Mucosa of descending colon (tissue), 3 donors: ENCODE data around the gene HACD4. TPM values are rescaled to one million over a fixed set of nuclear protein-coding genes. Genes with fewer than 3 reads are reported as not detected.

Experiments
- ATAC-seq: fragments of 200-7000 bp; cut with Tn5 transposase; one replicate; pipeline ENCODE4 v1.9.1; 2020; ENCODE audit warnings: mild to moderate bottlenecking, moderate library complexity
- DNase-seq, 3 donors: peaks; one replicate each; pipeline ENCODE4 v3.0.0-alpha.2; 2020
- H3K36me3 ChIP-seq: fragments of 200-600 bp; one replicate; pipeline ENCODE4 v1.8.0; 2021; ENCODE audit warnings: low read depth, mild to moderate bottlenecking
- H3K4me1 ChIP-seq: fragments of 200-600 bp; one replicate; pipeline ENCODE4 v1.8.0; 2021; ENCODE audit warnings: low read depth, mild to moderate bottlenecking
- H3K4me3 ChIP-seq: fragments of 200-600 bp; one replicate; pipeline ENCODE4 v1.8.0; 2021; ENCODE audit warnings: mild to moderate bottlenecking
- H3K9me3 ChIP-seq: fragments of 200-600 bp; one replicate; pipeline ENCODE4 v1.8.0; 2021; ENCODE audit warnings: mild to moderate bottlenecking
- intact Hi-C, 2 donors: fragments of 100-400 bp; cut with DNase I in 1 of 2; cut with micrococcal nuclease in 1 of 2; formaldehyde crosslinking; loops; one replicate each; pipeline versions ENCODE4 v1.11.0 to v1.11.1; 2022; cut with DNase I, micrococcal nuclease
- total RNA-seq, 3 donors: library from RNA; stranded (reverse); fragmentation: NEBNext Ultra II Directional in 2 of 3; extraction: Animal tissue kit (Norgen Biotek cat#: 25700) in 2 of 3; gene quantifications; one replicate each; pipeline versions ENCODE4 v1.2.1 to v1.2.4, GENCODE V29; 2021 to 2023
- TF ChIP-seq, protein P1 (sequence below): fragments of 200-600 bp; IDR thresholded peaks from one replicate; pipeline ENCODE4 v1.8.0; 2022; ENCODE audit warnings: antibody characterized with exemption, mild to moderate bottlenecking
- donor health status: DM: no; HTN: no; CAD: no; lungs with moderate emphysema.
- donor health status: DM: no; HTN: no; CAD: no.
- donor health status: DM: no; HTN: yes; CAD: no.

Gene HACD4
- total RNA-seq, 3 donors from 2014 or later: 0.93 to 6.1 (median 1.9) TPM

GRCh38 chr9:21015995-21016394 is 15.4 kb downstream of the HACD4 start:
- intact Hi-C loops: no loop called here
- no peaks in the 10 kb centered on the region for H3K36me3 ChIP-seq
- H3K9me3 ChIP-seq: no peaks in the 10 kb centered on the region
- TF ChIP-seq, protein P1, sequence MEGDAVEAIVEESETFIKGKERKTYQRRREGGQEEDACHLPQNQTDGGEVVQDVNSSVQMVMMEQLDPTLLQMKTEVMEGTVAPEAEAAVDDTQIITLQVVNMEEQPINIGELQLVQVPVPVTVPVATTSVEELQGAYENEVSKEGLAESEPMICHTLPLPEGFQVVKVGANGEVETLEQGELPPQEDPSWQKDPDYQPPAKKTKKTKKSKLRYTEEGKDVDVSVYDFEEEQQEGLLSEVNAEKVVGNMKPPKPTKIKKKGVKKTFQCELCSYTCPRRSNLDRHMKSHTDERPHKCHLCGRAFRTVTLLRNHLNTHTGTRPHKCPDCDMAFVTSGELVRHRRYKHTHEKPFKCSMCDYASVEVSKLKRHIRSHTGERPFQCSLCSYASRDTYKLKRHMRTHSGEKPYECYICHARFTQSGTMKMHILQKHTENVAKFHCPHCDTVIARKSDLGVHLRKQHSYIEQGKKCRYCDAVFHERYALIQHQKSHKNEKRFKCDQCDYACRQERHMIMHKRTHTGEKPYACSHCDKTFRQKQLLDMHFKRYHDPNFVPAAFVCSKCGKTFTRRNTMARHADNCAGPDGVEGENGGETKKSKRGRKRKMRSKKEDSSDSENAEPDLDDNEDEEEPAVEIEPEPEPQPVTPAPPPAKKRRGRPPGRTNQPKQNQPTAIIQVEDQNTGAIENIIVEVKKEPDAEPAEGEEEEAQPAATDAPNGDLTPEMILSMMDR: no peak
- H3K4me3 ChIP-seq: no peak overlapping the region
- ATAC-seq: no peak
- no peaks in the 10 kb centered on the region for H3K4me1 ChIP-seq
- DNase-seq: no peak

DNA sequence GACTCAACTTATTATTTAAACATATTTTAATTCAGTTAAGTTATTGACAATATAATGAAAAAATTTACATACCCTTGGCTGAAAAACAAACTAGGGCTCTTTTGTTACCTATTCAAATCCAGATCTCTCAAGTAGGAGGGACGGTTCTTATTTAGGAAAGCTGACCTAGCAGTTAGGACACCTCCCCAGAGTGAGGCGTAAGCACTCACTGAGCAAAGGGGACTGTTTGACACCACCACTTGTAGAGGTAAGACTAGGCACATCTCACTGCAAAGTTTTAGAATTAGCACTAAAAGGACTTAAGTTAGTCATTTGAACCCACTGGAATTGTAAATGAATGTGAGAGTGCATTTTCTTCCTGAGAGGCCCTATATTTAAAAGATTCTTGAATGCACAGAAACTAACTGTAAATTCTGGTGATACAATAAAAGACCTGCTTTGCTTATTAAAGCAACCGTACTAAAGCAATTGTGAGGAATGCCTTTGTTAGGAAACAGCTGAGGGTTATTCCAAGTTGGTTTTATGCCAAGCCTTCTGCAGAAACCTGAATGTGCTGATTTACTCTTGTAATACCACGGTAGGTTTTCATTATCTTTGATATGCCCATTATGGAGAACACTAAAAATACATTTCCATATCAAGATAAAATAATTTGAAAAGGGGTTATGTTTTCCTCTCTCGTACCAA is 16.2 kb downstream of the HACD4 start:
- TF ChIP-seq, protein P1: no peak
- intact Hi-C loops: no loop called here

GRCh38 chr9:21002040-21002439 is 29.4 kb downstream of the HACD4 start:
- TF ChIP-seq, protein P1: no peak
- Histone ChIP-seq H3K4me1 (no peaks in the 10 kb centered on the region), H3K4me3 (no peak overlapping the region), H3K36me3 (no peaks in the 10 kb centered on the region), H3K9me3 (peaks cover 2% of the 10 kb centered on the region)
- ATAC-seq (no peak), DNase-seq (no peak)
- intact Hi-C loops: loop anchor here in 1 of 2 donors (10.0 kb wide), 1 partner anchor 63 kb away; no protein-coding TSS in a partner anchor

More for the DNA sequence above, 16.2 kb downstream of the HACD4 start:
- DNase-seq (no peak), ATAC-seq (no peak)
- no peaks in the 10 kb centered on the region for H3K4me1 ChIP-seq
- H3K9me3 ChIP-seq: no peaks in the 10 kb centered on the region
- H3K4me3 ChIP-seq: no peak overlapping the region
- no peaks in the 10 kb centered on the region for H3K36me3 ChIP-seq

- Histone ChIP-seq H3K4me1 (no peaks in the 10 kb centered on the region), H3K9me3 (peaks cover 2% of the 10 kb centered on the region), H3K36me3 (no peaks in the 10 kb centered on the region), H3K4me3 (no peak overlapping the region)
- intact Hi-C loops: loop anchor here in 1 of 2 donors (10.0 kb wide), 1 partner anchor 63 kb away; no protein-coding TSS in a partner anchor
- TF ChIP-seq, protein P1: no peak
- DNase-seq: no peak
- ATAC-seq: no peak
Observed at GRCh38 chr9:21001581-21001980, 29.9 kb downstream of the HACD4 start.

GRCh38 chr9:20997503-20998076 is 33.9 kb downstream of the HACD4 start:
- DNase-seq: no peak
- Histone ChIP-seq H3K9me3 (peaks cover 2% of the 10 kb centered on the region), H3K36me3 (no peaks in the 10 kb centered on the region), H3K4me3 (no peak overlapping the region), H3K4me1 (no peaks in the 10 kb centered on the region)
- TF ChIP-seq, protein P1: no peak
- intact Hi-C loops: no loop called here
- ATAC-seq: peak; percentile 42
